Colonic mucosa (tissue), 4 donors: ENCODE results near the gene CERT1. TPM values are rescaled to one million over a fixed set of nuclear protein-coding genes. Genes with fewer than 3 reads are reported as not detected.

Source experiments
- DNase-seq: peaks from one replicate; pipeline ENCODE4 v3.0.0-alpha.2; 2020
- H3K27ac ChIP-seq: fragments of 200-600 bp; one replicate; pipeline ENCODE4 v1.8.0; 2021
- H3K27me3 ChIP-seq: fragments of 200-600 bp; one replicate; pipeline ENCODE4 v1.8.0; 2021
- H3K36me3 ChIP-seq: fragments of 200-600 bp; one replicate; pipeline ENCODE4 v1.8.0; 2021
- H3K4me1 ChIP-seq: fragments of 200-600 bp; one replicate; pipeline ENCODE4 v1.8.0; 2021; ENCODE audit warnings: mild to moderate bottlenecking
- H3K4me3 ChIP-seq: fragments of 200-600 bp; one replicate; pipeline ENCODE4 v1.8.0; 2021
- H3K9ac ChIP-seq, 2 donors: one replicate each; pipeline ENCODE4 v1.7.0; 2013; ENCODE audit warnings: control low read depth in 2 of 2, low read depth in 2 of 2, low read length in 2 of 2
- H3K9me3 ChIP-seq: fragments of 200-600 bp; one replicate; pipeline ENCODE4 v1.8.0; 2021
- intact Hi-C: fragments of 100-400 bp; cut with DNase I; formaldehyde crosslinking; loops from one replicate; pipeline ENCODE4 v1.14.1; 2022
- total RNA-seq, 2 donors: library from RNA; stranded (reverse); fragmentation: NEBNext Ultra II Directional in 1 of 2; extraction: Animal tissue kit (Norgen Biotek cat#: 25700) in 1 of 2; gene quantifications; one replicate each; pipeline ENCODE4 v1.2.1, GENCODE V29; 2021
- TF ChIP-seq, protein P1 (sequence below): fragments of 200-600 bp; IDR thresholded peaks from one replicate; pipeline ENCODE4 v1.8.0; 2022; ENCODE audit warnings: antibody characterized with exemption, mild to moderate bottlenecking
- donor health status: healthy.
- donor health status: DM: no; HTN: no; CAD: no.
- donor health status: DM: no; HTN: no; CAD: no.

Gene CERT1
- total RNA-seq, 2 donors from 2014 or later = 34.0 to 44.5 TPM

DNA sequence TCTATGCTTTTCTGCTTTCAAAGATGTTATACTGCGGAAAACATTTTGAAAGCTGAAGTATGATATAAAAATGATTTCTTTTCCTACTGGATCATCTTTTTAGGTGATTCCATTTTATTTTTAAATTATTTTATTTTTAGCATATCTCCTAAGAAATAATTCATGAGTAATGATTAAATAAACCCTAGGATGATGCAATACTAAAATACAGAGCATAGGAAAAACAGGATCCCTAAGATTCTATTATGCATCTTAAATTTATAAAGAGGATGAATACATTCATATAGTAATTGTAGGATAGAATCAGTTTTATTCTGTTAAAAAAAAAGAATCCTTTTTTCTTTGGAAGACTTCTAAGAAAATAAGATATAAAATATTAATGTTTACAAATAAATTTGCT, 11.1 kb upstream of the CERT1 start:
- Histone ChIP-seq H3K9ac (no peak overlapping the region), H3K36me3 (no peaks in the 10 kb centered on the region), H3K27ac (no peak overlapping the region), H3K9me3 (no peaks in the 10 kb centered on the region), H3K27me3 (no peaks in the 10 kb centered on the region), H3K4me1 (no peaks in the 10 kb centered on the region), H3K4me3 (no peak overlapping the region)
- DNase-seq = no peak
- TF ChIP-seq, protein P1, sequence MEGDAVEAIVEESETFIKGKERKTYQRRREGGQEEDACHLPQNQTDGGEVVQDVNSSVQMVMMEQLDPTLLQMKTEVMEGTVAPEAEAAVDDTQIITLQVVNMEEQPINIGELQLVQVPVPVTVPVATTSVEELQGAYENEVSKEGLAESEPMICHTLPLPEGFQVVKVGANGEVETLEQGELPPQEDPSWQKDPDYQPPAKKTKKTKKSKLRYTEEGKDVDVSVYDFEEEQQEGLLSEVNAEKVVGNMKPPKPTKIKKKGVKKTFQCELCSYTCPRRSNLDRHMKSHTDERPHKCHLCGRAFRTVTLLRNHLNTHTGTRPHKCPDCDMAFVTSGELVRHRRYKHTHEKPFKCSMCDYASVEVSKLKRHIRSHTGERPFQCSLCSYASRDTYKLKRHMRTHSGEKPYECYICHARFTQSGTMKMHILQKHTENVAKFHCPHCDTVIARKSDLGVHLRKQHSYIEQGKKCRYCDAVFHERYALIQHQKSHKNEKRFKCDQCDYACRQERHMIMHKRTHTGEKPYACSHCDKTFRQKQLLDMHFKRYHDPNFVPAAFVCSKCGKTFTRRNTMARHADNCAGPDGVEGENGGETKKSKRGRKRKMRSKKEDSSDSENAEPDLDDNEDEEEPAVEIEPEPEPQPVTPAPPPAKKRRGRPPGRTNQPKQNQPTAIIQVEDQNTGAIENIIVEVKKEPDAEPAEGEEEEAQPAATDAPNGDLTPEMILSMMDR = no peak
- intact Hi-C loops = no loop called here

- Histone ChIP-seq H3K4me3 (no peak overlapping the region), H3K9me3 (no peaks in the 10 kb centered on the region), H3K27me3 (no peaks in the 10 kb centered on the region), H3K9ac (no peak overlapping the region), H3K27ac (no peak overlapping the region), H3K36me3 (no peaks in the 10 kb centered on the region), H3K4me1 (no peaks in the 10 kb centered on the region)
- TF ChIP-seq, protein P1 = no peak
- DNase-seq = no peak
- intact Hi-C loops = no loop called here
Observed at GRCh38 chr5:75522025-75522424, 10.6 kb upstream of the CERT1 start.

GRCh38 chr5:75521195-75521594, 9.8 kb upstream of the CERT1 start:
- DNase-seq = no peak
- Histone ChIP-seq H3K27ac (no peak overlapping the region), H3K9me3 (no peaks in the 10 kb centered on the region), H3K36me3 (no peaks in the 10 kb centered on the region), H3K4me3 (no peak overlapping the region), H3K27me3 (no peaks in the 10 kb centered on the region), H3K9ac (no peak overlapping the region), H3K4me1 (no peaks in the 10 kb centered on the region)
- intact Hi-C loops = no loop called here
- TF ChIP-seq, protein P1 = no peak

DNA sequence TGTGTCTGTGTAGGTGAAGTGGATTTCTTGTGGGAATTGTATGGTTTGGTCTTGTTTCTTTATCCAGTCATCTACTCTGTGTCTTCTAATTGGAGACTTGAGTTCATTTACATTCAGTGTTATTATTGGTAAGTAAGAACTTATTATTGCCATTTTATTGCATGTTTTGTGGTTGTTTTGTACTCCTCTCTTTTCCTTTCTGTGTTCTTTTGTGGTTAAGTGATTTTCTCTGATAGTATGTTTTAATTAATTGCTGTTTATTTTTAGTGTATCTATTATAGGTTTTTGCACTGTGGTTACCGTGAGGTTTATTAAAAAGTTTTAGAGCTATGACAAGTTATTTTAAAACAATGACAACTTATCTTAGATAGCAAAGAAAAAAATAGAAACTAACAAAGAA, 8.3 kb upstream of the CERT1 start:
- H3K9me3 ChIP-seq = no peaks in the 10 kb centered on the region
- H3K36me3 ChIP-seq = no peaks in the 10 kb centered on the region
- no peak overlapping the region for H3K27ac ChIP-seq
- no peak overlapping the region for H3K9ac ChIP-seq
- intact Hi-C loops = no loop called here
- H3K4me3 ChIP-seq = no peak overlapping the region
- no peak for DNase-seq
- TF ChIP-seq, protein P1 = no peak
- H3K4me1 ChIP-seq = no peaks in the 10 kb centered on the region
- no peaks in the 10 kb centered on the region for H3K27me3 ChIP-seq

DNA sequence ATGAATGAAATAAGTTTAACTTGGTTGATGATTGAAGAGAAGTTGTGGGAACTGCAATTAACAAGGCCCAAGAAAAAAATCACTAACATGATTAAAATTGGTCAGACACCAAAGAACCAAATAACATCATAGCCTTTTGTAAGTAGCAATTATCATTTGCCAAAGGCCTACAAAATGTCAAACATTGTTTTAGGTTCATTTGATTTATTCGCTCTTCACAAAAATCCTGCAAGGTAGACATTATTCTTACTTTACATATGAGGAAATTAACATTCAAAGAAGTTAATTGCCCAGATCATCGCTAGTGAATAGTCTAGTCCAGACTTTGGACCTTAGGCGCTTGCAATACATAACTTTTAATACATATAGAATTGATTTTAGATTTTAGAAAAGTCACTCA, 2.9 kb upstream of the CERT1 start:
- H3K36me3 ChIP-seq = no peaks in the 10 kb centered on the region
- intact Hi-C loops = no loop called here
- TF ChIP-seq, protein P1 = no peak

DNA sequence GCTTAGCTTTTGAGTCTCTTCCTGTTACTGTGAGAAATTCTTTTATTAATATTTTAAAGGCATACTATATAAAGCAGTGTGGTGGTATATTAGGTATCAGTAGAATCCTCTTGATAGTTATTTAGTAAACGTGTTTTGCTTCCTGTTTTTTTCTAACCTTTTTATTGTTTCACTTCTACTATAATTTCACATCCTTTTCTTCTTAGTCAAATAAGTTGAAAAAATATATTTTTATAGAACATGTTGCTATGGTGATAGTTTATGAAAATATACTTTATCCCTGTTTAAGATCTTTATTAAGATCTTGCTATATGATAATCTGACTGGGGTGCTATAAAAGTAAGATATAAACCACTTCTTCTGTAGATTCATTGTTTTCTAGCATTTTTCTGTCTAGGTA, 2.4 kb upstream of the CERT1 start:
- Histone ChIP-seq H3K27me3 (no peaks in the 10 kb centered on the region), H3K36me3 (no peaks in the 10 kb centered on the region), H3K4me3 (no peak overlapping the region), H3K9ac (no peak overlapping the region), H3K4me1 (peaks cover 6% of the 10 kb centered on the region), H3K9me3 (no peaks in the 10 kb centered on the region), H3K27ac (no peak overlapping the region)
- no peak for DNase-seq
- TF ChIP-seq, protein P1 = no peak
- intact Hi-C loops = no loop called here

More for the DNA sequence above, 2.9 kb upstream of the CERT1 start:
- Histone ChIP-seq H3K27ac (no peak overlapping the region), H3K9ac (no peak overlapping the region), H3K4me3 (no peak overlapping the region), H3K4me1 (peaks cover 6% of the 10 kb centered on the region), H3K9me3 (no peaks in the 10 kb centered on the region), H3K27me3 (no peaks in the 10 kb centered on the region)
- DNase-seq = no peak
